Esophagus squamous epithelium (tissue), 5 donors: ENCODE data around the gene RAP1B. TPM values are rescaled to one million over a fixed set of nuclear protein-coding genes. Genes with fewer than 3 reads are reported as not detected.

Experiments
- DNase-seq: peaks from one replicate; lab custom pipeline; 2025; lab: John Stamatoyannopoulos, UW
- H3K27ac ChIP-seq, 4 donors: fragments of 200-600 bp; sonication (generic); one replicate each; pipeline ENCODE4 v1.5.1; 2016 to 2019; ENCODE audit warnings: mild to moderate bottlenecking in 1 of 4
- H3K27me3 ChIP-seq, 4 donors: fragments of 200-600 bp; sonication (generic); 1 replicate in 3 of 4; 2 replicates in 1 of 4; pipeline versions ENCODE4 v1.5.1 to v1.6.0; 2017 to 2021; ENCODE audit warnings: antibody characterized with exemption in 1 of 4
- H3K36me3 ChIP-seq, 3 donors: fragments of 200-600 bp; sonication (generic); one replicate each; pipeline ENCODE4 v1.5.1; 2016 to 2019
- H3K4me1 ChIP-seq, 3 donors: fragments of 200-600 bp; sonication (generic); one replicate each; pipeline ENCODE4 v1.5.1; 2017 to 2019
- H3K4me3 ChIP-seq, 4 donors: fragments of 200-600 bp; sonication (generic); 1 replicate in 3 of 4; 2 replicates in 1 of 4; pipeline ENCODE4 v1.5.1; 2016 to 2019; ENCODE audit warnings: mild to moderate bottlenecking in 2 of 4, moderate library complexity in 1 of 4
- H3K9me3 ChIP-seq, 3 donors: fragments of 200-600 bp; sonication (generic); one replicate each; pipeline ENCODE4 v1.5.1; 2016 to 2019
- CTCF ChIP-seq, 6 experiments: fragments of 450-650 bp in 4 of 6; fragments of 200-600 bp in 2 of 6; sonication (generic) in 2 of 6; IDR thresholded peaks; one replicate each; pipeline ENCODE4 v1.5.1; 2016 to 2019; ENCODE audit warnings: antibody characterized with exemption in 6 of 6, mild to moderate bottlenecking in 4 of 6, moderate library complexity in 4 of 6
- POLR2A ChIP-seq, 4 donors: fragments of 450-650 bp; IDR thresholded peaks; one replicate each; pipeline ENCODE4 v1.6.1; 2017; ENCODE audit warnings: antibody characterized with exemption in 4 of 4, mild to moderate bottlenecking in 4 of 4, moderate library complexity in 3 of 4
- WGBS, 2 donors: methylation state at CpG; one replicate each; pipeline ENCODE4 v1.1.5; 2018; 5-methylcytosine and 5-hydroxymethylcytosine counted together
- intact Hi-C: fragments of 100-400 bp; cut with DNase I; formaldehyde crosslinking; loops from one replicate; pipeline ENCODE4 v1.15.0; 2022
- total RNA-seq, 4 donors: library from RNA; depleted of rRNA; stranded (reverse); fragments of >200 nt; gene quantifications; one replicate each; pipeline ENCODE4 v1.1.0, GENCODE V29; 2016
- donor health status: DM: yes; HTN: yes; CAD: no.

RAP1B gene
- total RNA-seq, 4 donors from 2014 or later = 66.9 to 133 (median 120) TPM

GRCh38 chr12:68589194-68589593 lies 21.5 kb upstream of the RAP1B start:
- TF ChIP-seq CTCF (IDR thresholded peaks at IDR 0.05) (no peak), POLR2A (IDR thresholded peaks at IDR 0.05) (no peak)
- no peak overlapping the region for H3K27ac ChIP-seq
- no peaks in the 10 kb centered on the region for H3K36me3 ChIP-seq
- H3K4me3 ChIP-seq = no peak overlapping the region
- intact Hi-C loops = no loop called here
- peaks cover 0 to 16% (median 0%) of the 10 kb centered on the region in 3 donors for H3K4me1 ChIP-seq
- no peak for DNase-seq
- peaks cover 0 to 39% (median 15%) of the 10 kb centered on the region in 3 donors for H3K9me3 ChIP-seq
- no peaks in the 10 kb centered on the region for H3K27me3 ChIP-seq
- 65 to 78% methylated on average over 3 of the region's 3 CpGs for WGBS, 2 donors

- Histone ChIP-seq H3K27me3 (no peaks in the 10 kb centered on the region), H3K4me3 (no peak overlapping the region), H3K36me3 (no peaks in the 10 kb centered on the region), H3K27ac (no peak overlapping the region), H3K4me1 (peaks cover 0 to 4% (median 0%) of the 10 kb centered on the region in 3 donors), H3K9me3 (peaks cover 0 to 39% (median 15%) of the 10 kb centered on the region in 3 donors)
- 61% methylated on average over 6 of the region's 6 CpGs for WGBS, 2 donors
- TF ChIP-seq CTCF (IDR thresholded peaks at IDR 0.05) (no peak), POLR2A (IDR thresholded peaks at IDR 0.05) (no peak)
- no peak for DNase-seq
- intact Hi-C loops = no loop called here
Measured at GRCh38 chr12:68591734-68592418, 18.8 kb upstream of the RAP1B start.

GRCh38 chr12:68595241-68595640 lies 15.5 kb upstream of the RAP1B start:
- TF ChIP-seq POLR2A (IDR thresholded peaks at IDR 0.05) (no peak), CTCF (IDR thresholded peaks at IDR 0.05) (no peak)
- H3K4me1 ChIP-seq = no peaks in the 10 kb centered on the region
- intact Hi-C loops = no loop called here
- no peak overlapping the region for H3K27ac ChIP-seq
- H3K4me3 ChIP-seq = no peak overlapping the region
- no peaks in the 10 kb centered on the region for H3K36me3 ChIP-seq
- 88 to 92% methylated on average over 4 of the region's 4 CpGs for WGBS, 2 donors
- DNase-seq = no peak
- H3K27me3 ChIP-seq = no peaks in the 10 kb centered on the region
- H3K9me3 ChIP-seq = peaks cover 0 to 18% (median 5%) of the 10 kb centered on the region in 3 donors

- no peak overlapping the region for H3K4me3 ChIP-seq
- DNase-seq = no peak
- H3K36me3 ChIP-seq = no peaks in the 10 kb centered on the region
- H3K9me3 ChIP-seq = no peaks in the 10 kb centered on the region
- H3K27ac ChIP-seq = no peak overlapping the region
- no peak for TF ChIP-seq CTCF (IDR thresholded peaks at IDR 0.05)
- intact Hi-C loops = no loop called here
- no peaks in the 10 kb centered on the region for H3K27me3 ChIP-seq
- no peaks in the 10 kb centered on the region for H3K4me1 ChIP-seq
- WGBS, 2 donors = 55 to 65% methylated on average over 1 of the region's 1 CpG
Measured at GRCh38 chr12:68601767-68602166, 8.9 kb upstream of the RAP1B start.

GRCh38 chr12:68602720-68603119 lies 8.0 kb upstream of the RAP1B start:
- no peak for DNase-seq
- no peaks in the 10 kb centered on the region for H3K4me1 ChIP-seq
- no peak overlapping the region for H3K27ac ChIP-seq
- H3K27me3 ChIP-seq = no peaks in the 10 kb centered on the region
- no peak overlapping the region for H3K4me3 ChIP-seq
- no peak for TF ChIP-seq CTCF (IDR thresholded peaks at IDR 0.05)
- no peak for TF ChIP-seq POLR2A (IDR thresholded peaks at IDR 0.05)
- WGBS, 2 donors = 89 to 93% methylated on average over 6 of the region's 6 CpGs
- no peaks in the 10 kb centered on the region for H3K9me3 ChIP-seq
- no peaks in the 10 kb centered on the region for H3K36me3 ChIP-seq
- intact Hi-C loops = no loop called here
